GM12878 (cell line): ENCODE measurements around the gene TNRC18. TPM values are rescaled to one million over a fixed set of nuclear protein-coding genes. Genes with fewer than 3 reads are reported as not detected.

Experiments used
- CEBPB ChIP-seq, 2 experiments: fragments of 150-350 bp in 1 of 2; IDR thresholded peaks; 2 replicates each; pipeline ENCODE4 v1.6.1; 2012 to 2014; ENCODE audit warnings: low read depth in 2 of 2, low read length in 2 of 2, borderline replicate concordance in 1 of 2, inconsistent platforms in 1 of 2
- CEBPZ ChIP-seq: fragments of 150-350 bp; IDR thresholded peaks from 2 replicates; pipeline ENCODE4 v1.6.1; 2016; ENCODE audit warnings: low read depth, low read length
- FOXM1 ChIP-seq: IDR thresholded peaks from 2 replicates; pipeline ENCODE4 v1.6.1; 2012; ENCODE audit warnings: low read depth, mild to moderate bottlenecking, inconsistent platforms, low read length, moderate library complexity
- IRF3 ChIP-seq: fragments of 450-650 bp; IDR thresholded peaks from 2 replicates; pipeline ENCODE4 v1.6.1; 2014; ENCODE audit warnings: mild to moderate bottlenecking
- JUNB ChIP-seq: IDR thresholded peaks from 2 replicates; pipeline ENCODE4 v1.6.1; 2016; ENCODE audit warnings: antibody characterized with exemption, mild to moderate bottlenecking
- MTA3 ChIP-seq: IDR thresholded peaks from 2 replicates; pipeline ENCODE4 v1.6.1; 2012; ENCODE audit warnings: low read length, inconsistent platforms, borderline replicate concordance
- PML ChIP-seq: IDR thresholded peaks from 2 replicates; pipeline ENCODE4 v1.6.1; 2012; ENCODE audit warnings: low read length, inconsistent platforms
- RB1 ChIP-seq: fragments of 450-650 bp; formaldehyde crosslinking; IDR thresholded peaks from 2 replicates; pipeline ENCODE4 v1.6.1; 2017; ENCODE audit warnings: mild to moderate bottlenecking, borderline replicate concordance
- polyA plus RNA-seq, 11 experiments: library from polyadenylated mRNA; depleted of rRNA in 4 of 11; unstranded in 6 of 11; stranded (reverse) in 5 of 11; fragments of >200 nt; fragmentation: Nextera tagmentation in 4 of 11; fragmentation: Illumina TruSeq in 1 of 11; extraction: Ambion mirVana in 4 of 11; extraction: Trizol in 1 of 11; gene quantifications; 1 replicate in 1 of 11; 2 replicates in 10 of 11; pipeline versions ENCODE4 v1.2.1 to v1.2.3, GENCODE V29; 2011 to 2016; ENCODE audit warnings: inconsistent platforms in 2 of 11, missing spikeins in 2 of 11, low read depth in 1 of 11
- total RNA-seq, 4 experiments: library from RNA; depleted of rRNA in 3 of 4; stranded (reverse); fragments of >200 nt in 3 of 4; fragmentation: Illumina TruSeq in 1 of 4; extraction: Trizol in 1 of 4; gene quantifications; 2 replicates each; pipeline versions ENCODE4 v1.2.1 to v1.2.3, GENCODE V29; 2013 to 2021

The TNRC18 gene
- total and polyA plus RNA-seq, 10 of the 15 experiments (the other 5 are each of a cell fraction or from before 2014, with no cell fraction given), result 0.02 to 31.7 (median 5.4) TPM

DNA sequence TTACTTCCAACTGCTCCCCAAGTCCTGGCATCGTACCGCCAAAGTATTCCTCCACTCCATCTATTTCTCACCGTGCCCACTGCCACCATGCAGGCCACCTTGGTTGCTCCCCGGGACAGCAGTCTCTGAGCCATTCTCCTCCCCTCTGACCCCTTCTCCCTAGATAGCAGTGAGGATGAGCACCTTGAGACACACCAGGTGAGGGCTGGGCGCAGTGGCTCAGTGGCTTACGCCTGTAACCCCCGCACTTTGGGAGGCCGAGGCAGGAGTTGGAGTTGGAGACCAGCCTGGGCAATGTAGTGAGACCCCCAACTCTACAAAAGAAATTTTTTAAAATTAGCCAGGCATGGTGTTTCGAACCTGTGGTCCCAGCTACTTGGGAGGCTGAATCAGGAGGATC lies 136.7 kb downstream of the TNRC18 start (continued):
- no peak for TF ChIP-seq CEBPZ
- no peak for TF ChIP-seq IRF3
- TF ChIP-seq MTA3, result no peak
- no peak for TF ChIP-seq FOXM1
- no peak for TF ChIP-seq PML
- no peak for TF ChIP-seq CEBPB (IDR thresholded peaks at IDR 0.05; ENCODE audit: borderline replicate concordance in 1 of 2, low read depth in 2 of 2, low read length in 2 of 2)
- no peak for TF ChIP-seq JUNB
- TF ChIP-seq RB1, result no peak
